Superior temporal gyrus (tissue), 1 donor: ENCODE measurements around the gene RILPL1.
A peak's percentile ranks its signal among the peaks of the same experiment; 100 is the strongest.
"Not testable (repeated sequence)": the region's sequence is repeated elsewhere in the genome, so short reads cannot be mapped to it uniquely, and the experiment has no call there.

Source experiments
- DNase-seq: peaks from one replicate; pipeline ENCODE4 v3.0.0-alpha.2; 2016; ENCODE audit errors: extremely low spot score

The RILPL1 gene

DNA sequence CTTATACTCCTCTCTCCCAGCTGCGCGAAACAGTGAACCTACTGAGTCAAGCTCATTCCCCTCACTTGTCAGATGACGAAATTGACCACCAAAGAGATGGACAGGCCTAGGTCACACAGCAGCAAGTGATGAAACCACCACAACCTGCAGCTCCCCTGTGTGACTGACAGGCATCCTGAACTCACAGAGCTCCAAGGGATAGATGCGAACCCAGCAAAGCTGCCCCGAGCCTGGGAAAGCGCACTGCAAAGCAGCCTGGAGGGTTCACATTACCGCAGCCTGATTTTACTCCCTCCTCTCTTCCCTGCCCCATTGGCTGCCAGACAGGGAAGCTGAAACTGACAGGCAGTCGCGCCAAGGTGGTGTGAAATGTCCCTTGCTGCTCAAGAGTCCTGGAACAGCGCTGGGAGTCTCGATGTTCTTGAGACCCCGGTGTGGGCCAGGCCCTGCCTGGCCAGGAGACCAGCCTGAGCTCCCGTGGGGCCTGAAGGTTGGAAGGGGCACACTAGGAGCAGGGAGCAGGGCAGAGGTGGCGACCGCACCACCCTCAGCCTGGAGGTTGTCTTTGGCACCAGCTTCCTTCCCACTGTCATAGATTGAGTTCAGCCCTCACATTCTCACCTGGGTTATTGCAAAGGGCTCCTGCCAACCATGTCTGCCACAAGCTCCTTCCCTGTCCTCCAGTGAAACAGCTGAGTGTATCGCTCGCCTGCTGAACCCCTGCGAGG is 39.2 kb downstream of the RILPL1 start:
- DNase-seq: no peak

DNA sequence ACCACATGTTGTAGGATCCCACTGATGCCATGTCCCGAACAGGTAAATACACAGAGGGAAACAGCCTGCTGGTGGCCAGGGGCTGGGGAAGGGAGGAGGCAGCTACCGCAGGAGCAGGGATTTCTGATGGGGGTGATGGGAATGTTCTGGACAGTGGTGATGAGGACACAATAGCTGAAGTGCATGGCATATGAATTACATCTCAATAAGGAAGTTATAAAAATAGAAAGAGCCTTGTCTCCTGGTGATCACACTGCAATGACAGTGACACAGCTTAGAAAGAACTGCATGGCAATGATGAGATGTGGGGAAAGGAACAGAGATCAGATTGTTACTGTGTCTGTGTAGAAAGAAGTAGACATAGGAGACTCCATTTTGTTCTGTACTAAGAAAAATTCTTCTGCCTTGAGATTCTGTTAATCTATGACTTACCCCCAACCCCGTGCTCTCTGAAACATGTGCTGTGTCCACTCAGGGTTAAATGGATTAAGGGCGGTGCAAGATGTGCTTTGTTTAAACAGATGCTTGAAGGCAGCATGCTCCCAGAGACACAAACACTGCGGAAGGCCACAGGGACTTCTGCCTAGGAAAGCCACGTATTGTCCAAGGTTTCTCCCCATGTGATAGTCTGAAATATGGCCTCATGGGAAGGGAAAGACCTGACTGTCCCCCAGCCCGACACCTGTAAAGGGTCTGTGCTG is 41.0 kb downstream of the RILPL1 start:
- not testable (repeated sequence) for DNase-seq

DNA sequence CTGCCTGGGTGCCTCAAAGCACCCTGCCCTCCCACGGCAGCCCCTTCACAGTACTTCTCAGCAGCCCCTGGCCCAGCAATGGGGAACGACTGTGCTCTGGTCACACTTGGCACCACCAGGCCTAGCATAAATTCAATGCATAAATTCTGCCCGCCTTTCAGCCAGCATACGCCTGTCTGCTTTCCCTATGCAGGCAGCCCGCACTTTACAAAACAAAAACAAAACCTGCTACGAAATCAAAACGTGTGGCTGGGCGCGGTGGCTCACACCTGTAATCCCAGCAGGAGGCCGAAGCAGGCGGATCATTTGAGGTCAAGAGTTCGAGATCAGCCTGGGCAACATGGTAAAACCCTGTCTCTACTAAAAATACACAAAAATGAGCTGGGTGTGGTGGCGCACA is 42.0 kb downstream of the RILPL1 start:
- DNase-seq: no peak

DNA sequence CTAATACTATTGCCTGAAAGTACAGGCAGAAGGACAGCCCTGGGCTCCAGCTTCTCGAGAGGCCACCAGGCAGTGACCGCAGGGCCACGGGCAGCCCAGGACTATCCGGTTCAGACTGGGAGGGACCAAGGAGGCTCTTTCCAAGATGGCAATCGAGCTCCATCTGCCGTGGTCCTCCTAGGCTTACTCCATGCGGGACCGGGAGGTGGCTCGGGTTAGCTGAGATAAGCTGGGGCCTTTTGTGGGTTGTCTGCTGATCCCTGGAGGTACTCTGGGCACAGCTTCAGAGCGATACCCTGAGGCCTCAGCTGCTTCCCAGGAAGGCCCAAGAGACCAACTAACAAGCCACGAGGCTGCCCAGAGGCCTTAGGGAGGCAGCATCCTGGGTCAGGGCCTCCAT is 42.5 kb downstream of the RILPL1 start:
- DNase-seq: no peak

GRCh38 chr12:123490089-123490488 is 43.4 kb downstream of the RILPL1 start:
- no peak for DNase-seq

GRCh38 chr12:123489580-123489979 is 43.9 kb downstream of the RILPL1 start:
- DNase-seq: no peak

- no peak for DNase-seq
Measured at GRCh38 chr12:123488539-123489230, 44.8 kb downstream of the RILPL1 start.

- DNase-seq: no peak
Measured at GRCh38 chr12:123487428-123487827, 46.1 kb downstream of the RILPL1 start.

DNA sequence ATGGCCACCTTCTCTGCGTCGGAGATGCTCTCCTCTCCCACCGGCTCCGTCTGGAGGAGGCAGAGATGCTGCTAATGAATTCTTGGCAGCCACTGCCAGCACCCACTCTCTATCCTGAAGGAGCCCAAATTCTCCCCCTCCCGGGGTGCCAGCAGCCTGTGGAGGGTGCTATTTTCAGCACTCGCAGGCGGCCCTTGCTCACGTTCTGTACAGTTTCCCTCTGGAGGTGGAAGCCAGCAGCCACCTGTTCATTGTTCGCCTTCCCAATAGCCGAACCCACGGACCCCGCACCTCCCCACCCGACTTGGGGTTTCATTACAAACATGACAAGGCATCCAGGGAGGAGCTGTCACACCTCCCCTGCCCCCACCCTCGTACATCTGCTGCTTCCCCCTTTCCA is 47.8 kb downstream of the RILPL1 start:
- DNase-seq: no peak

DNA sequence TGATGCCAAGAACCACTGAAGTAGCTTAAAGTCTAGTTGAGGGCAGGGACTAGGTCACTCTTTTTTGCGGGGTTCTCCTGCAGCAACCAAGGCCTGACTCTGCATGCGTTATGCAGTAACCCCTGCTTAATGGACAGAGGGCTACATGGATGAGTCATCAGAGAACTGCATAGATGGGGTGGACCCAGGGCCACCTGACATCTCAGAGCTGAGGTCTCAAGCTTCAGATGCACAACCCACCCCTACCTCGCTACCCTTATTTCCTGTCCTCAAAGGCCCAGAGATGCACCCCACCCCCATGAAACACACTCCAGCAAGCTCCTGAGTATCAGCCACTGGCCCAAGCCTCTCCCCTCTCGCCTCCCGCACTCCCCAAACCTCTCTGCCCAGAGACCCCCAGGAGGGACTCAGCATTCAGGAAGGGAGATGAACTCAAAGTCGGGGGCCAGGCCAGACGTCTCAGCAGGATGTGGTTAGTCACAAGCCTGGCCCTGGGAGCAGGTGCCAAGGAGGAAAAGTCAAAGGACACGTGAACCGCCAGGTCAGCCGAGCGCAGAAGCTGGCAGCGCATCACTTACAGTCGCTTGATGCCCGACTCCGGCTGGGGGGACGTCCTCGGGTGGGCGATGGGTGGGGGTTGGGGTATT is 49.8 kb downstream of the RILPL1 start:
- DNase-seq: no peak

DNA sequence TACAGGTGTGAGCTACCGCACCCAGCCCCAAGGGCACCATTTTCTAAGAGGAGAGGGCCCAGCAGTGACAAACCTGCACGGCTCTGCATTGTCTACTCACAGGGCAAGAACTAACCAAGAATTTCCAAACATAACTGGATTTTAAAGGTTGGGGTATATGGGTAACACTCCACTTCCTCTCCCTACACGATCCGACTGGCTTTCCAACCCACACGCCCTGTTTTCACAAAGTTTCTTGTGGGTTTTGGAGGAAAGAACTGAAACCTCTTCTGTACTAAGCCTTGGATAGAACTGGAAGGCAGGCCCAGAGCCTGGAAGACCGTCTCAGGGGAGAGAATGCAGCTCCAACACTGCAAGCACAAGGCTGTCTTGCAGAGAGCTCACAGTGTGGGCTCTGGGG is 50.6 kb downstream of the RILPL1 start:
- no peak for DNase-seq

GRCh38 chr12:123481251-123481650 is 52.3 kb downstream of the RILPL1 start:
- not testable (repeated sequence) for DNase-seq

- DNase-seq: peak; percentile 95
Measured at GRCh38 chr12:123479442-123480180, 53.9 kb downstream of the RILPL1 start.

DNA sequence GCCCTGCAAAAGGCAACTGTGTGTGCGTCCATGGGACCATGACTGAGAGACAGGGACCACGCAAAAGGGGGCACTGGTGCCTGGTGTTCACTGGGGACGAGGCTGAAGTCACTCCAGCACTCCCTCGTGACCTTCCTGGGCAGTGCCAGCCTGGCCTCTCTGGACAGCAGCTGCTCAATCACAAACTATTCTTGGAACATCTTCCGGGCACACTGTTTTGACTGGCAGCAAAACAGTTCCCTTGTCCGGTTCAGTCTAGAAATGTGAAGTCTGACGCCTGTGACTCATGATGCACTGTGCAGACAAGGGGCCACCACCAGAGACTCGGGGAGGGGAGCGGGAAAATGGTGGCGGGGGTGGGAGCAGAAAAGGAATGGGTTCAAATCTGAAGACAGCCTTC is 54.8 kb downstream of the RILPL1 start:
- peak; percentile 91 for DNase-seq

- DNase-seq: no peak
Measured at GRCh38 chr12:123478069-123478468, 55.5 kb downstream of the RILPL1 start.

DNA sequence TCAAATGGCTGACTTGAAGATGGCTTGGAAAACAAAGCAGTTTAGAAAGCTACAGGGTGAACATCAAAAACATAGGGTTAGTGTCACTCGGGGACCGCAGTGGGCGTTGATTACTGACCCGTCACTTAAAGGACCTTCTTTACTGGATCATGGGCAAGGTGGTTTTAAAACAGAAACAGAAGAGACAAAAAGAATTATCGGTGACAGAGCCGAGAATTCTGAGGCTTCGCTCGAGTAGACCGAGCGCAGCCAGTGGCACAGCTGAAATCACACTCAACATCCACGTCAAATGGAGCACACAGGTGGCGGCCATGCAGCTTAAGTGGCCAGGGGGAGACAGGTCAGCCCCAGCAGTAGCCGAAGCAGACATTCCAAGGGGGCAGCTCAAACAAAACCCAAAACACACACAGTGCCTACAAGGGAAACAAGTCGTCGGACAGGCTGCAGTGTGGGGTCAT is 58.2 kb downstream of the RILPL1 start:
- DNase-seq: no peak

- no peak for DNase-seq
Measured at GRCh38 chr12:123474485-123475245, 58.9 kb downstream of the RILPL1 start.

DNA sequence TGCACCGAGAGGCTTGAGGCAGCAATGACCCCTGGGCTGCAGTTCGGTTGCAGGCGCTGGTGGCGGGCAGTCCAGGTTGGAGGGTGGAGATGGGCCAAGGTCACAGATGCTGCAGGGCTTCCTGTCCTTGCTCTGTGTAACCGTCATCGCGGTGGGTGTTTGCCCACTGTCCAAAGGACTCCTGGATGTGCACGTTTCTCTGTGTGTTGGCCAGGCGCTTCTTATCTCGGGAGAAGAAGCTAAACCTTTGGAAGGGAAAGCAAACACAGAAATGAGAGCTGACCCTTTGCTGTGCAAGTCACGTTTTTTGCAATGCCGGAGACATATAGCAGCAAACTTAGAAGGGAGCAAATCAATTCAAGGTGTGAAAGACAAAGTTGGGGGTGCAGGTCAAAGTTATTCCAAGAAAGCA is 61.1 kb downstream of the RILPL1 start:
- DNase-seq: no peak

GRCh38 chr12:123471374-123472068 is 62.0 kb downstream of the RILPL1 start:
- DNase-seq: peak; percentile 70

- no peak for DNase-seq
Measured at GRCh38 chr12:123469978-123470377, 63.5 kb downstream of the RILPL1 start.
